Natural killer cell treated with Interleukin-12 subunit alpha and Interleukin-12 subunit beta and Interleukin-15 and Interleukin-18, amount 100 ng/mL, for 72 hours (primary cell): Measurements from ENCODE around the gene COX8A. TPM values are rescaled to one million over a fixed set of nuclear protein-coding genes. Genes with fewer than 3 reads are reported as not detected.
"Not testable (repeated sequence)": the region's sequence is repeated elsewhere in the genome, so short reads cannot be mapped to it uniquely, and the experiment has no call there.

Source experiments
- ATAC-seq, 2 donors: fragments of 150-1000 bp; cut with Tn5 transposase in 1 of 2; sonication (Bioruptor Pico), chemical (Tn5 transposase) in 1 of 2; 2 replicates each; pipeline ENCODE4 v1.10.0; 2021
- DNase-seq: peaks from one replicate; pipeline ENCODE4 v3.0.0; 2022; ENCODE audit warnings: low spot score
- H3K27ac Mint-ChIP-seq, 2 donors: 1 replicate in 1 of 2; 2 replicates in 1 of 2; pipeline ENCODE4 v1.8.0; 2022; ENCODE audit warnings: mixed read lengths in 2 of 2, mild to moderate bottlenecking in 1 of 2, moderate library complexity in 1 of 2
- H3K27me3 Mint-ChIP-seq, 2 donors: 1 replicate in 1 of 2; 2 replicates in 1 of 2; pipeline ENCODE4 v1.8.0; 2022; ENCODE audit warnings: mixed read lengths in 2 of 2
- H3K36me3 Mint-ChIP-seq: one replicate; pipeline ENCODE4 v1.8.0; 2022; ENCODE audit warnings: mixed read lengths
- H3K4me1 Mint-ChIP-seq, 2 donors: 1 replicate in 1 of 2; 2 replicates in 1 of 2; pipeline ENCODE4 v1.8.0; 2022; ENCODE audit warnings: low read depth in 2 of 2, mixed read lengths in 2 of 2, mild to moderate bottlenecking in 1 of 2
- H3K4me3 Mint-ChIP-seq: one replicate; pipeline ENCODE4 v1.8.0; 2022; ENCODE audit warnings: mixed read lengths
- H3K9me3 Mint-ChIP-seq: 2 replicates; pipeline ENCODE4 v1.8.0; 2022; ENCODE audit warnings: mixed read lengths
- total RNA-seq, 2 donors: library from RNA; stranded (reverse); gene quantifications; one replicate each; pipeline ENCODE4 v1.2.3, GENCODE V29; 2022

COX8A gene
- total RNA-seq, 2 donors from 2014 or later = 383 to 427 TPM

- H3K9me3 Mint-ChIP-seq = no peaks in the 10 kb centered on the region
- DNase-seq (no peak), ATAC-seq (peak; percentile 53 to 69)
- peaks cover 7 to 14% of the 10 kb centered on the region in 2 donors for H3K4me1 Mint-ChIP-seq
- no peaks in the 10 kb centered on the region for H3K27me3 Mint-ChIP-seq
- H3K4me3 Mint-ChIP-seq = no peak overlapping the region
- H3K27ac Mint-ChIP-seq = no peak overlapping the region
- H3K36me3 Mint-ChIP-seq = no peaks in the 10 kb centered on the region
These were observed 28.8 kb upstream of the COX8A start for GRCh38 chr11:63945477-63946163.

- ATAC-seq (peak; percentile 89 to 94), DNase-seq (peak; percentile 79)
- H3K9me3 Mint-ChIP-seq = no peaks in the 10 kb centered on the region
- H3K27ac Mint-ChIP-seq = peak overlapping the region; percentile 59 to 75
- peak overlapping the region; percentile 84 for H3K4me3 Mint-ChIP-seq
- peaks cover 31 to 32% of the 10 kb centered on the region in 2 donors for H3K4me1 Mint-ChIP-seq
- H3K27me3 Mint-ChIP-seq = no peaks in the 10 kb centered on the region
- no peaks in the 10 kb centered on the region for H3K36me3 Mint-ChIP-seq
These were observed 22.5 kb upstream of the COX8A start for GRCh38 chr11:63951779-63952536.

- no peak for DNase-seq
- H3K4me3 Mint-ChIP-seq = peak overlapping the region; percentile 84
- peaks cover 31 to 32% of the 10 kb centered on the region in 2 donors for H3K4me1 Mint-ChIP-seq
- no peaks in the 10 kb centered on the region for H3K9me3 Mint-ChIP-seq
- no peak for ATAC-seq
- H3K36me3 Mint-ChIP-seq = no peaks in the 10 kb centered on the region
- no peaks in the 10 kb centered on the region for H3K27me3 Mint-ChIP-seq
- H3K27ac Mint-ChIP-seq = peak overlapping the region; percentile 59 to 75
These were observed 21.9 kb upstream of the COX8A start for GRCh38 chr11:63952570-63952969.

- ATAC-seq (no peak), DNase-seq (no peak)
- no peaks in the 10 kb centered on the region for H3K9me3 Mint-ChIP-seq
- no peaks in the 10 kb centered on the region for H3K36me3 Mint-ChIP-seq
- H3K27ac Mint-ChIP-seq = peak overlapping the region in 1 of 2 donors; percentile 18
- H3K4me3 Mint-ChIP-seq = no peak overlapping the region
- peaks cover 27% of the 10 kb centered on the region in 2 donors for H3K4me1 Mint-ChIP-seq
- H3K27me3 Mint-ChIP-seq = no peaks in the 10 kb centered on the region
These were observed 16.4 kb upstream of the COX8A start for GRCh38 chr11:63958008-63958407.

- peak; percentile 76 for DNase-seq
- Mint-ChIP-seq H3K27me3 (no peaks in the 10 kb centered on the region), H3K27ac (peak overlapping the region in 1 of 2 donors; percentile 68), H3K4me1 (peaks cover 15 to 17% of the 10 kb centered on the region in 2 donors), H3K4me3 (peak overlapping the region; percentile 39), H3K36me3 (no peaks in the 10 kb centered on the region), H3K9me3 (no peaks in the 10 kb centered on the region)
- ATAC-seq = peak; percentile 88 to 91
These were observed 12.6 kb upstream of the COX8A start for GRCh38 chr11:63961608-63962412.

DNA sequence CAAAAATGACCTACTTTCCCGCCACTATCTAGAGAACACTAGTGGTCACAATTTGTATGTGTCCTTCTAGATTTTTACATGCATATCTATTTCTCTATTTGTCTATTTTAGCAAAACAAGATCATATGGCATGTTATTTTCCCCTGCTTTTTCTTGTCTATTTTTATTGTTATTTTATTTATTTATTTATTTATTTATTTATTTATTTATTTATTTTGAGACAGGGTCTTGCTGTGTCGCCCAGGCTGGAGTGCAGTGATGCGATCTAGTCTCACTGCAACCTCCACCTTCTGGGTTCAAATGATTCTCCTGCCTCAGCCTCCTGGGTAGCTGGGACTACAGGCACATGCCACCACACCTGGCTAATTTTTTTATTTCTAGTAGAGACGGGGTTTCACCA, 10.5 kb upstream of the COX8A start:
- not testable (repeated sequence) for H3K27ac Mint-ChIP-seq, H3K9me3 Mint-ChIP-seq, H3K4me3 Mint-ChIP-seq, H3K27me3 Mint-ChIP-seq, H3K36me3 Mint-ChIP-seq, DNase-seq, ATAC-seq
- H3K4me1 Mint-ChIP-seq = peaks cover 15 to 17% of the 10 kb centered on the region in 2 donors

GRCh38 chr11:63966444-63966843, 8.0 kb upstream of the COX8A start:
- peaks cover 0 to 3% of the 10 kb centered on the region in 2 donors for H3K27me3 Mint-ChIP-seq
- no peak for ATAC-seq
- H3K4me3 Mint-ChIP-seq = no peak overlapping the region
- no peak overlapping the region for H3K27ac Mint-ChIP-seq
- H3K36me3 Mint-ChIP-seq = no peaks in the 10 kb centered on the region
- H3K9me3 Mint-ChIP-seq = no peaks in the 10 kb centered on the region
- H3K4me1 Mint-ChIP-seq = peaks cover 6 to 7% of the 10 kb centered on the region in 2 donors
- DNase-seq = no peak

GRCh38 chr11:63969461-63969860, 5.0 kb upstream of the COX8A start:
- Mint-ChIP-seq H3K27me3 (peaks cover 0 to 3% of the 10 kb centered on the region in 2 donors), H3K36me3 (no peaks in the 10 kb centered on the region), H3K9me3 (no peaks in the 10 kb centered on the region), H3K27ac (no peak overlapping the region), H3K4me3 (no peak overlapping the region), H3K4me1 (peaks cover 6 to 8% of the 10 kb centered on the region in 2 donors)
- ATAC-seq (no peak), DNase-seq (no peak)

DNA sequence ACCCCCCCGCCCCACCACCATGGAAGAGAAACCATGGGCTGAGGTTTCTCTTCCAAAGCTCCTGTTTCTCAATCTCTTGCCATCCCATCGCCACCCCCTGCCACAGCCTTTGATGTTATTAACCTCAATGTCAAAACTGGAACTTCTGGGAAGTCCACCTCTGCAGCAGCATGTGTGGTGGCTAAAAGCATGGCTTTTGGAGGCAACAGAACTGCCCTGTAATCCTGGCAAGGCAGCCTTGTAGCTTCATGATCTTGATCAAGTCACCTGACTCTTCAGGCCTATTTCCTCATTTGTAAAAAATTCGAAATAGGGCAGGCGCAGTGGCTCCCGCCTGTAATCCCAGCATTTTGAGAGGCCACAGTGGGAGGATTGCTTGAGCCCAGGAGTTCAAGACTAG, 3.5 kb upstream of the COX8A start:
- Mint-ChIP-seq H3K4me3 (no peak overlapping the region), H3K27ac (no peak overlapping the region), H3K9me3 (no peaks in the 10 kb centered on the region), H3K36me3 (peaks cover 2% of the 10 kb centered on the region), H3K27me3 (peaks cover 0 to 3% of the 10 kb centered on the region in 2 donors), H3K4me1 (peaks cover 9 to 11% of the 10 kb centered on the region in 2 donors)
- ATAC-seq (no peak), DNase-seq (no peak)

DNA sequence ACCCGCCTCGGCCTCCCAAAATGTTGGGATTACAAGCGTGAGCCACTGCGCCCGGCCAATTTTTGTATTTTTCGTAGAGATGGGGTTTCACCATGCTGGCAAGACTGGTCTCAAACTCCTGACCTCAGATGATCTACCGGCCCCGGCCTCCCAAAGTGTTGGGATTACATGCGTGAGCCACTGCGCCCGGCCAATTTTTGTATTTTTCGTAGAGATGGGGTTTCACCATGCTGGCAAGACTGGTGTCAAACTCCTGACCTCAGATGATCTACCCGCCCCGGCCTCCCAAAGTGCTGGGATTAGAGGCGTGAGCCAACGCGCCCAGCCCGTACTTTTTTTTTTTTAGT, 535 bp upstream of the COX8A start:
- peak overlapping the region; percentile 99 for H3K4me3 Mint-ChIP-seq
- ATAC-seq, H3K36me3 Mint-ChIP-seq, H3K9me3 Mint-ChIP-seq, H3K27me3 Mint-ChIP-seq, DNase-seq: not testable (repeated sequence)
- peak overlapping the region; percentile 95 to 99 for H3K27ac Mint-ChIP-seq
- peaks cover 23% of the 10 kb centered on the region in 2 donors for H3K4me1 Mint-ChIP-seq

- Mint-ChIP-seq H3K27me3 (no peaks in the 10 kb centered on the region), H3K4me3 (no peak overlapping the region), H3K27ac (peak overlapping the region in 1 of 2 donors; percentile 46), H3K4me1 (peaks cover 17 to 22% of the 10 kb centered on the region in 2 donors), H3K9me3 (no peaks in the 10 kb centered on the region), H3K36me3 (peaks cover 9% of the 10 kb centered on the region)
- ATAC-seq = no peak
- DNase-seq = no peak
These were observed 4.3 kb downstream of the COX8A start for GRCh38 chr11:63978551-63979239.

DNA sequence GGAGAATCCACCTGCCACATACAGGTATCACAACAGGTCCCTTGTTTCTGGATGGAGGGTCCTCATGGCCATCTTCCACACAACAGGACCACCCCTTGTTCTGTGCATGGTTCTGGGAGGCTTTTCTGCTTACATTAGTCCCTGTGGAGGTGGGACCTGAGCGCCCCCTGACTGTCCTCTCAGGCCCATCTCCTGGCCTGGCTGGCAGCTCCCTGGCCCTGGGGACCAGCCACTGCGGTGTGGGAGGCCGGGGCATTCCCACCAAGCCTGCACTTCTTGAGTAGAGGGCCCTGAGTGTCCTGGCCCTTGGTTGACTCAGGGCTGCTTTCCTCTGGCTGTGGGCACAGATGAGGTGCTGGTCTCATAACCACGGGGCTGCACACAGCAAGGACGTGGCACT, 5.0 kb downstream of the COX8A start:
- Mint-ChIP-seq H3K4me3 (no peak overlapping the region), H3K27ac (no peak overlapping the region)

DNA sequence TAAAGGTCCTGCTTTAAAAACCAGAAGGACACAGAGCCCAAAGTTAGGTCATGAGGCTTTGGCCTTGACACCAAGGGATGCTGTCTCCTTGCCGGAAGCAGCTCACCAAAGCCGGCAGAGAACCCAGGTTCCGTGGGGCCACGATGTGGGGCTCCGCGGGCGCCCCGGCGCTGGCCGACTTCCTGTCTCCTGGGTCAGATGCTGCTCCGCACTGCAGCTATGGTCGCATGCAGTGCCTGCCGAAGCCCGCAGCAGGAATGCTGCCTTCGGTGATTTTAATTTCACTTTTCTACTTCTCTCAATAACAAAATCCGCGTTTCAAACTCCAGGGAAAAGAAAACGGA, 11.4 kb downstream of the COX8A start:
- DNase-seq = peak; percentile 69
- H3K36me3 Mint-ChIP-seq = no peaks in the 10 kb centered on the region
- no peaks in the 10 kb centered on the region for H3K9me3 Mint-ChIP-seq
- peak overlapping the region; percentile 97 for H3K4me3 Mint-ChIP-seq
- H3K27ac Mint-ChIP-seq = peak overlapping the region; percentile 96 to 99
- H3K27me3 Mint-ChIP-seq = no peaks in the 10 kb centered on the region
- peak; percentile 84 to 89 for ATAC-seq
- peaks cover 12 to 24% of the 10 kb centered on the region in 2 donors for H3K4me1 Mint-ChIP-seq

More for the DNA sequence above, 5.0 kb downstream of the COX8A start:
- Mint-ChIP-seq H3K36me3 (peaks cover 9% of the 10 kb centered on the region), H3K4me1 (peaks cover 17 to 18% of the 10 kb centered on the region in 2 donors), H3K9me3 (no peaks in the 10 kb centered on the region), H3K27me3 (no peaks in the 10 kb centered on the region)
- ATAC-seq = no peak
- DNase-seq = no peak
